Measurements from ENCODE around the gene HNRNPU.

HNRNPU gene

DNA sequence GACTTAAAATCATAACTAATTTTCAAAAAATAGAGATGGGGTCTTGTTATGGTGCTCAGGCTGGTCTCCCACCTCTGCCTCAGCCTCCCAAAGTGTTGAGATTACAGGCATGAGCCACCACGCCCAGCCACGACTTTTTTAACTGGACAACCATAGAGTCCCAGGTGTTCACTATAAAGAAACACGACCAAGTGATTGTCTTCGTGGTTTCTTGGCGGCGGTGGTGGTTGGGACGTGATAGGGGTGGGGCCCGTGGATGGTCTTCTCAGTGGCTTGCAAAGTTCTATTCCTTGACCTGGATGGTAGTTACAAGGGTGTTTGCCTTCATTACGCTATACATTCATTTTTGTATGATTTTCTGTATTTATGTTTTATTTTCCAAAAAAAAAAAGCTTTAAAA, 63.5 kb downstream of the HNRNPU start:
- no peak for DNase-seq

All from activated CD4-positive, alpha-beta T cell treated with anti-CD3 and anti-CD28 coated beads, Interleukin-2, amount 50 U/mL, for 1 hour (primary cell).